Measurements from ENCODE around the gene NSMCE4A. TPM values are rescaled to one million over a fixed set of nuclear protein-coding genes. Genes with fewer than 3 reads are reported as not detected.
"Not testable (repeated sequence)": the region's sequence is repeated elsewhere in the genome, so short reads cannot be mapped to it uniquely, and the experiment has no call there.

NSMCE4A gene
- total RNA-seq, 1 donor from 2014 or later = 55.0 TPM

DNA sequence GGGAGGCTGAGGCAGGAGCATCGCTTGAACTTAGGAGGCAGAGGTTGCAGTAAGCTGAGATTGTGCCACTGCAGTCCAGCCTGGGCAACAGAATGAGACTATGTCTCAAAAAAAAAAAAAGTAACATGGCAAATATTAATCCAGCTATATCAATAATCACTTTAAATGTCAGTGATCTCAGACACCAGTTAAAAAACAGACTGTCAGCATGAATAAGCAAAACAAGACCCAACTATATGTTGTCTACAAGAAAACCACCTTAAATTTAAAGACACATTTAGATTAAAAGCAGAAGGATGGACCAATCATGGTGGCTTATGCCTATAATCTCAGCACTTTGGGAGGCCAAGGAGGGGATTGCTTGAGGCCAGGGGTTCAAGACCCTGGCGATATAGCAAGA lies 38.7 kb downstream of the NSMCE4A start:
- DNase-seq (ENCODE audit: low spot score) = no peak

DNA sequence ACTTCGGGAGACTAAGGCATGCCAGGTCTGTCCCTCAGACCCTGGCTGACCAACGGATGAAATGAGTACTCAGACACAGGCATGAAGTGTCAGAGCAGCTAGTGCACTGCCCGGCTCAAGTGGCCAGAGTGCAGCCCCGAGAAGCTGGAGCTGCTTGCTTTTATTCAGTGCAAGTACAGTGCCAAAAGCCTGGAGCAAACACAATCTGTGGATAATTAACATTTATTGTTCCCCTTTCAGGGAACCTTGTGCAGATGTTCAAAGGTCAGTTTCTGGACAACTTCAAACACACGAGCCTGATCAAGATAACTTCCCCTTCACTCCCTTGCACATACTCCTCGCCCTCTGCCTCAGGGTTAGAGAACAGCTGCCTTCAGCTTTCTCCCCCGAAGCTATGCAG lies 39.3 kb downstream of the NSMCE4A start:
- DNase-seq (ENCODE audit: low spot score) = peak; percentile 73

DNA sequence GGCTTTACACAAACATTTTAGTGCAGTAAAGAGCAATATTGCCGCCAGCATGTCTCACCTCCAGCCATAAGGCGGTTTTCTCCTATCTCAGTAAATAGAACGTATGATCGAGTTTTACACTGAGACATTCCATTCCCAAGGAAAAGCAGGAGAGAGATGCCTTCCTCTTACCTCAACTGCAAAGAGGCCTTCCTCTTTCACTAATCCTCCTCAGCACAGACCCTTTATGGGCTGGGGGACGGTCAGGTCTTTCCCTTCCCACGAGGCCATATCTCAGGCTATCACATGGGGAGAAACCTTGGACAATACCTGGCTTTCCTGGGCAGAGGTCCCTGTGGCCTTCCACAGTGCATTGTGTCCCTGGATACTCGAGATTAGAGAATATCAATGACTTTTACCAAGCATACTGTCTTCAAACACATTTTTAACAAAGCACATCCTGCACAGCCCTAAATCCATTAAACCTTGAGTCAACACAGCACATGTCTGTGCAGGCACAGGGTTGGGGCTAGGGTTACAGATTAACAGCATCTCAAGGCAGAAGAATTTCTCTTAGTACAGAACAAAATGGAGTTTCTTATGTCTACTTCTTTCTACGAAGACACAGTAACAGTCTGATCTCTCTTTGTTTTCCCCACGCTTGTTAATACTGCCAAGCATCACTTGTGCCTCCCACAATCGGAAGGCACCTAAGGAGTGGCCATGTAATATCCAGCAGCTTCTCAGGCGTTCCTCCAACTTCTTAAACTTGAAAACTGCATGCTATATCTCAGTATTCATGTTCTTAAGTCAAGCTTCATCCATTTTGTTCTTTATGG lies 44.5 kb downstream of the NSMCE4A start:
- DNase-seq (ENCODE audit: low spot score) = not testable (repeated sequence)

DNA sequence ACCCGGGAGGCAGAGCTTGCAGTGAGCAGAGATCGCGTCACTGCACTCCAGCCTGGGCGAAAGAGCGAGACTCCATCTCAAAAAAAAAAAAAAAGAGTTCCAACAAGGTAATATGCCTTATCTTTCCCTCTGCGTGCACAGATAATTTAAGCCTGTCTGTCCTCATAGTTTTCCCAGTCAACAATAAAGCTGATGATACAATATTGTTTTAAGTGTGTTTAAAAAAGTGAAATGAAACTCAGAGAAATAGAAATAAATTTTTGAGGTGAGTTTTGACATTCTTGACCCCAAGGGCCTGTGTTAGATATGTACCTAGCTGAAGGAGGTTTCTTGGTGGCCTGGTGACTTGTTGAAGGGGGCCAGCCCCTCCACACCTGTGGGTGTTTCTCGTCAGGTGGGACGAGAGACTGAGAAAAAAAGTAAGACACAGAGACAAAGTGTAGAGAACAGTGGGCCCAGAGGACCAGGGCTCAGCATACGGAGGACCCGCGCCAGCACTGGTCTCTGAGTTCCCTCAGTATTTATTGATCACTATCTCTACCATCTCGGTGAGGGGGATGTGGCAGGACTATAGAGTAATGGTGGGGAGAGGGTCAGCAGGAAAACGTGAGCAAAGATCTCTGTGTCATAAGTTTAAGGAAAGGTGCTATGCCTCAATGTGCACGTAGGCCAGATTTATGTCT lies 45.3 kb downstream of the NSMCE4A start:
- not testable (repeated sequence) for DNase-seq (ENCODE audit: low spot score)

DNA sequence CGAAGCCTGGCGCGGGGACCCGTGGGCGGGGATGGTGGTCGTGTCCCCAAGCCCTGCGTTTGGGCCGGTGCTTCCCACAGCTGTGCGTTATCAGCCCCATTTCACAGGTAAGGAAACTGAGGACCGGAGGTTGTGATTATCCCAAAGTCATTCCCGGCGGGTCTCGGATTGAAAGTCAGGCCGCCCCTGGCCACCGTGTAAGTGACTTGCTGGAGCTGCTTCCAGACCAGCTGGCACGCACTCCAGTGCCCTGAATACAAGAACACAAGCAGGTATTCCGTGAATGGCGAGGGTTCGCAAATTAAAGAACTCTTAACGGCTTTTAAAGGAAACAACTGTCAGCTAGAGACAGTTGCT lies 46.5 kb downstream of the NSMCE4A start:
- DNase-seq (ENCODE audit: low spot score) = no peak

DNA sequence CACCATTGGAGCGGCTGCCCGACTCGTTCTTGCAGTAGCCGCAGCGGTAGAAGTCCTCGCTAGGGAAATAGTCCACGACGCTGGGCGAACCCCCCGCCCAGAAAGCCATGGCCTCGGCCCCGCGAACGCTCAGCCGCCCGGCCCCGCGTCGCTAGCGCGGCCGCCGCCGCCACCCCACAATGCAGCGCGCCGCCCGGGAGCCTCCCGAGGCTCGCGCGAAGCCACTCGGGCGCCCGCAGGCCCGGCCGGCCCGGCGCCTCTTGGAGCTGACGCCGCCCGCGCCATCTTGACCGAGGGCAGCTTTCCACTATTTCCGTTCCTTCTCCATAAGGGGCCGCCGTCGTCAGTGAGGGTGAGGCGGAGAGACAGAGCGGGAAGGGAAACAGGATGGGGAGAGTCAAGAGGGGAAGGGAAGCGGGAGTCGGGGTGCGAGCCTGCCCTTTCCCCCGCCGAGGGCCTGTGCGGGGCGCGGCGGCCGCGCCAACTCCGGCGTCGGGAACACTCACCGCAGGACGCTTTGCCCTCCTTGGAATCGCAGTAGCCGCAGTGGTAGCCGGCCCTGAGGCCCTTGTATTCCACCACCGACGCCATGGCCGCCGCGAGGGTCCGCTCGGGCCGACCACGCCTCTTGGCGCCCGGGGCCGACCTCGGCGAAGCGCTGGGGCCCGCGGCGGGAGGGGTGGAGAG lies 47.0 kb downstream of the NSMCE4A start, which contains the start of gene ATE1:
Gene ATE1 (minus strand): TSS at position 191 of the 687 bp plus-strand sequence. CDS start 82 bp downstream, at position 109.
- DNase-seq (ENCODE audit: low spot score) = peak; percentile 90

DNA sequence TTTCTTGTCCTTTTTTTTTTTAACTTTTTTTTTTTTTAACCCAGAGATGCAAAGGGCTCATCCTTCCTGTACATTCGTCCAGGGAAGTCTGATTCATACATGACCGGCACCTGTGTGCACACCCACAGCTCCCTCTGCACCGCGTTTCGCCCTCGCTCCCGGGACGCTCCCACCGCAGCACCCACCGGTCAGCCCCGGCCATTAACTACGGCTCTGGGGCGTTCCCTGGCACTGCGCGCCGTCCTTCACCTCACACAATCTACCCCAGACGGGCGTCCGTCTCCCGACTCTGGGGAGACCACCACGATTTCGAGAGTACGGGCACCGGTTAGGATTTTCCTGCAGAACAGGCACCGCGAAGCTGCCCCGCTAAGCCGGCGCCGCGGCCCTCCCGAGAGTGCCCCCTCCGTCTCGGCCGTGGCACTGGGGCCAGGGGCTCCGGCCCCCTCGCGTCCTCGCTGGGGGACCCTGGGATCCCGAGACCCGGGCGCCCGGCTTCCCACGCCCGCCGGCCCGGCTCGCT lies 47.6 kb downstream of the NSMCE4A start:
- peak; percentile 37 for DNase-seq (ENCODE audit: low spot score)

DNA sequence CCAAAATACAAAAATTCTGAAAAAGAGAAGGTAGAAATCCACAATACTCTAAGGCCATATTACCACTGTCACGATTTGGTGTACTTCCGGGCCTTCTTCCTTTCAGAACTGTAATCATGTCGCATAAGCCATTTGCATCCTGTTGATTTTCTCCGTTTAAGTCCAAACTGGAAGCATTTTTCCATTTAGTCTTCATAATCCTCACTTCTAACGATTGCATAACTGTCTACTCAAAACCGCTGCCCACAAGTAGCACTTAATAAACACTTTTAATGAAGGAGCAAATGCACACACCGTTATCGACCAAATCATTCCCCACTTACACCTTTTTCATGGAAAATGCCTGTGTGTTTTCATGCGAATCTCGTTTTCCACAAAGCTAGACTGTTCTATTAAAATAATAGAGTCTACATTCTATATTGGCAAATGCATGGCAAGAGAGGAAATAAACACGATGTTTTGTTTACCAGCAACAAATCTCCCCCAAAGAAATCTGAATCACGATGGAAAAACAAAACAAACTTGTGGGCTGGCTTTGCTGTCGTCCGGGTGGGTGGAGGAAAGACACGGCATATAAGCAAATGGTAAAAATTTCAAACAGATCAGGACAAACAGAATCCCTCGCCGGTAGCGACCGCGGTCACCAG lies 48.2 kb downstream of the NSMCE4A start:
- no peak for DNase-seq (ENCODE audit: low spot score)

DNA sequence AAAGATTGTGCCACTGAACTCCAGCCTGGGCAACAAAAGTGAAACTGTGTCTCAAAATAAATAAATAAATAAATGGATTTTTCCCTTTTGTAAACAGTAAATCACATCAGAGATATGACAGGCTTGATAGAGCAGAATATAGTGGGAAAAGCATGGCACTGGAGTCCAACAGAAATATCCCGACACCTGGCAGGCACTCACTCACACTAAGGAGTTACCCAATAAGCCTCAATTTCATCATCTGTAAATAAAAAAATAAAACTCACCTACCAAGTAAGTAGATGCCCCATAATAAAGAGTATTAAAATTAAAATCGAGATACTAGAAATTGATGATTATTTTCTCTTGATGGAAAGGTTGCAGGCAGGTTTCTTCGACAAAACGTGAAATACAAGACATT lies 48.9 kb downstream of the NSMCE4A start:
- no peak for DNase-seq (ENCODE audit: low spot score)

DNA sequence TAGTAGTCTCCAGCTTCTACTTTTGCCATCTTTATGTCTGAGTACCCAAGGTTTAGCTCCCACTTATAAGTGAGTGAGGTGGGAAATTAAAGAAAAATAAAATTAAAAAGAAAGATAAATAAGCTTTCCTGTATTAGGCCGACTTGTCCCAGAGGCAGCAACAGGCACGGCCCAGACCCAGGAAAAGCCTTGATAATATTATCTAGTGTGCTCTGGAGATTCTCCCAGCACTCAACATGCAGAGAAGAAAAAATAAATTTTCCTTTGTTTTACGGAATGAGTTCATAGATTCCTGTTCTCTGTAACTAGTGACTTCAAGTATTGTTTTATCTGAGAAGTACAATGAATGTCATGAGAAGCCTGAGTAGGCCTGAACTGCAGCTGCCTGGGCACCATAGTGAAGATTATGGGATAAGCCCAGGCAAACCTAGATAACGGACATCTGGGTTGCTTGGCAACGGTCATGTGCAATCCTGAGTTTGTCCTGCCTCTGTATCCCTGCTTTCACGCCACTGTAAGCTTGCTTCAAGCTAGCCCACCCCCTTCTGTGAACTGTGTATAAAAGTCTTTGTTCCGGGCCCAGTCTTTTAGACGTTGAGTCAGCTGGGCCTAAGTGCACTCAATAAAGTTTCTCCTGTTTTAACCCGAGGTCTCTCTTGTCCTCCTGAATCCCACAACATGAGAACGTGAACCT lies 53.6 kb downstream of the NSMCE4A start:
- DNase-seq (ENCODE audit: low spot score) = no peak

DNA sequence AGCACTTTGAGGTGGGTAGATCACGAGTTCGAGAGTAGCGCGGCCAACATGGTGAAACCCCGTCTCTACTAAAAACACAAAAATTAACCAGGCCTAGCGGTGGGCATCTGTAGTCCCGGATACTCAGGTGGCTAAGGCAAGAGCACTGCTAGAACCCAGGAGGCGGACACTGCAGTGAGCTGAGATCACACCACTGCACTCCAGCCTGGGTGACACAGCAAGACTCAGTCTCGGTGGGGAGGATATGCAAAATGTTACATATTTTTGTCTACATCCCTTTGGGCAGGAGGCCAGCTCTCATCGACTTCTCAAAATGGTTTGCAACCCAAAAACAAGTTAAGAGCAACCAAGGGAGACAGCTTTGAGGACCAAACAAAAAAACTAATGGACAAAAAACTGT lies 55.4 kb downstream of the NSMCE4A start:
- no peak for DNase-seq (ENCODE audit: low spot score)

DNA sequence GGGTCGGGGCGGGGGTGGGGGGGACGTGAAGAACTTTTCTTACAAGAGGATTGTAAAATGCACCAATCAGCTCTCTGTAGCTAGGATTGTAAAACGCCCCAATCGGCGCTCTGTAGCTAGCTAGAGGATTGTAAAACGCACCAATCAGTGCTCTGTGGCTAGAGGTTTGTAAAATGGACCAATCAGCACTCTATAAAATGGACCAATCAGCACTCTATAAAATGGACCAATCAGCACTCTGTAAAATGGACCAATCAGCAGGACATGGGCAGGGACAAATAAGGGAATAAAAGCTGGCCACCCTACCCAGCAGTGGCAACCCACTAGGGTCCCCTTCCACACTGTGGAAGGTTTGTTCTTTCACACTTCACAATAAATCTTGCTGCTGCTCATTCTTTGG lies 56.2 kb downstream of the NSMCE4A start:
- DNase-seq (ENCODE audit: low spot score) = not testable (repeated sequence)

DNA sequence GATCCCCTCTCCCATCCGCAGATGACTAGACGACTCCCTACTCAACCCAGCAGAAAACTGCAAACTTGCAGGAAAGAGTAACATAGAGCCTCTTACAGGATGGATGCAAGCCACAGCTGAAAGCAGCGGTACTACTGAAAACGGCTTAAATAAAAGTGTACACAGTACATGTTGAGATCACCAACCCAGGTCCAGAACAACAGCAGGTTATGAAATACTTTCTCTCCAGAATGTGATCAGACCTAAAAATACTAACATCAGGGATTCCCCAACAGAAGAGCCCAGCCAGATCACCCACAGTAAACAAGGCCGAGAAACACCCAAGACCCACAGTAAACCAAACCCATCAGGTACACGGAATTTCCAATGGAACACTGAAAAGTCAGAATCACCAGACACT lies 60.4 kb downstream of the NSMCE4A start:
- no peak for DNase-seq (ENCODE audit: low spot score)

DNA sequence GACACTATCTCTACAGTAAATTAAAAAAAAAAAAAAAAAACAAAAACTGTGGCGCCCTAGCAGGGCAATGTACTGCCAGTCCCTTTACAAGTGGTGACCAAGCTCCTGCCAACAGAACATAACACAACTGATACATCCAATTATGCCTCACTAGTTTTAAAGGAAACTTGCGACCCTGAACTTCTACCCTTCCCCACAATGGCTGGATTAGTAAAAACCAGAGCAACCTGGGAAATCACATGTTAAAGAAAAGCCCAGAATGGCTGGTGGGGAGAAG lies 63.7 kb downstream of the NSMCE4A start:
- no peak for DNase-seq (ENCODE audit: low spot score)

DNA sequence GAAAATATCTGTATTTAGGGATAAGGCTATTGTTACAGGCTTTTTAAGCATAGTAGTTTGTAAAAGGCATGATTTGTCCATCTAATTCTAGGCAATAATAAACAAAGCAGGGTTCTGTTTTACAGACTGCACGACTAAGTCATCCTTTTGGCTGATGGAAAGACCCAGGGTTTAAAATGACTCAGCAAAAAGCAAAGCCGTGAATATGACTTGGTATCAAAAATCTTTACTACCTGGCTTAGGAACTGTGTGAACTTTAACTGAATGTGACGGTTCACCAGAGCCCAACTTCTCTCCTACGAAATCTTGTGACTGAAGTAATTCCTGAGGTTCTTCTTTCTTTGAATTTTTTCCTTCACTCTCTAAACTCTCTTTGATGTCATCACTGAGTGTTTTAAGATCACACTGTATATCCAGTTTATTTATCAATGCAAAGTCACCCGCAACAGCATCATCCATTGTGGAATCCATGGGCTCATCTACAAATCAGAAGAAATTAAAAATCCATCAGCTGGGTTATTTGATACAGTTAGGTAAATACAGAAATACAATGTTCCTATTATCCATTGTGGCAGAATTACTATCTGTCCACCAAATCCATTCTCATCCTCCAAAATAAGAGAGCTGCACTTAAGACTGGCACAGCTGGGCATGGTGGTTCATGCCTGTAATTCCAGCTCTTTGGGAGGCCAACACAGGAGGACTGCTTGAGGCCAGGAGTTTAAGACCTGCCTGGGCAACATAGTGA lies 64.2 kb downstream of the NSMCE4A start:
- no peak for DNase-seq (ENCODE audit: low spot score)

Other genes with a start within 250 kb of the NSMCE4A start
- gene ATE1, start 47.2 kb downstream of the NSMCE4A start, total RNA-seq = 38.4 TPM
- gene TACC2, start 13.9 kb upstream of the NSMCE4A start, total RNA-seq = 92.5 TPM